SK-N-SH (cell line): ENCODE measurements around the gene CYB5D1. TPM values are rescaled to one million over a fixed set of nuclear protein-coding genes. Genes with fewer than 3 reads are reported as not detected.

Experiments used
- CTCF ChIA-PET: fragments of 300-600, 350-600 bp; formaldehyde crosslinking; extraction: SDS; loops from one replicate; lab custom pipeline; 2021; lab: Yijun Ruan, JAX
- POLR2A ChIA-PET: fragments of 350-600 bp; sonication (Branson Sonifier 250); formaldehyde crosslinking; extraction: SDS; loops from one replicate; lab custom pipeline; 2020; ENCODE audit warnings: antibody characterized with exemption, inconsistent platforms; lab: Yijun Ruan, JAX
- DNase-seq: peaks from one replicate; pipeline ENCODE4 v3.0.0; 2012
- H2AFZ ChIP-seq: fragments of 200-600 bp; sonication (generic); 2 replicates; pipeline ENCODE4 v1.8.1; 2016; ENCODE audit warnings: antibody characterized with exemption, mild to moderate bottlenecking, low read depth
- H3F3A ChIP-seq: fragments of 200-600 bp; sonication (generic); replicated peaks from 2 replicates; pipeline ENCODE3; 2016; ENCODE audit warnings: antibody characterized with exemption, mild to moderate bottlenecking; ENCODE audit not compliant: insufficient read depth
- H3K27ac ChIP-seq, 2 experiments: fragments of 200-500 bp in 1 of 2; fragments of 200-600 bp in 1 of 2; sonication (Bioruptor generic) in 1 of 2; sonication (generic), shearing (Covaris generic) in 1 of 2; 2 replicates each; pipeline versions ENCODE4 v1.5.1 to v1.6.1; 2014 to 2016; ENCODE audit warnings: low read depth in 2 of 2, inconsistent platforms in 1 of 2, low read length in 1 of 2, mild to moderate bottlenecking in 1 of 2, mixed read lengths in 1 of 2
- H3K27me3 ChIP-seq: fragments of 200-600 bp; sonication (generic), shearing (Covaris generic); 2 replicates; pipeline ENCODE4 v1.6.1; 2016; ENCODE audit warnings: mixed run types; ENCODE audit not compliant: insufficient read depth
- H3K36me3 ChIP-seq, 2 experiments: fragments of 200-500 bp in 1 of 2; fragments of 200-600 bp in 1 of 2; sonication (Bioruptor generic) in 1 of 2; sonication (generic) in 1 of 2; replicated peaks in 1 of 2; 2 replicates each; pipeline versions ENCODE3 to v1.5.1; 2014 to 2016; ENCODE audit warnings: low read length in 1 of 2, mild to moderate bottlenecking in 1 of 2; ENCODE audit not compliant: insufficient read depth in 2 of 2, control insufficient read depth in 1 of 2
- H3K4me1 ChIP-seq, 2 experiments: fragments of 200-500 bp in 1 of 2; fragments of 200-600 bp in 1 of 2; sonication (Bioruptor generic) in 1 of 2; sonication (generic), shearing (Covaris generic) in 1 of 2; 2 replicates each; pipeline versions ENCODE4 v1.5.1 to v1.6.1; 2014 to 2016; ENCODE audit warnings: low read depth in 1 of 2, low read length in 1 of 2, mixed run types in 1 of 2; ENCODE audit not compliant: insufficient read depth in 2 of 2, control insufficient read depth in 1 of 2
- H3K4me2 ChIP-seq: fragments of 200-600 bp; sonication (generic), shearing (Covaris generic); 2 replicates; pipeline ENCODE4 v1.6.1; 2017; ENCODE audit warnings: mixed run types
- H3K4me3 ChIP-seq, 2 experiments: fragments of 200-500 bp in 1 of 2; fragments of 200-600 bp in 1 of 2; sonication (Bioruptor generic) in 1 of 2; sonication (generic), shearing (Covaris generic) in 1 of 2; 2 replicates each; pipeline versions ENCODE4 v1.5.1 to v1.8.1; 2014 to 2016; ENCODE audit warnings: low read depth in 2 of 2, inconsistent platforms in 1 of 2, low read length in 1 of 2, mild to moderate bottlenecking in 1 of 2, mixed read lengths in 1 of 2, moderate library complexity in 1 of 2
- H3K79me2 ChIP-seq: fragments of 200-600 bp; sonication (generic); 2 replicates; pipeline ENCODE4 v1.8.1; 2017; ENCODE audit warnings: mild to moderate bottlenecking; ENCODE audit not compliant: insufficient read depth
- H3K9ac ChIP-seq: fragments of 200-600 bp; sonication (generic); 2 replicates; pipeline ENCODE4 v1.6.1; 2017; ENCODE audit warnings: mixed run types
- H3K9me2 ChIP-seq: fragments of 200-600 bp; sonication (generic); 2 replicates; pipeline ENCODE4 v1.6.1; 2017; ENCODE audit warnings: mixed run types
- H3K9me3 ChIP-seq: fragments of 200-600 bp; sonication (generic); 2 replicates; pipeline ENCODE4 v1.6.1; 2017; ENCODE audit warnings: mixed run types, mild to moderate bottlenecking, moderate library complexity
- H4K20me1 ChIP-seq: fragments of 200-600 bp; sonication (generic); 2 replicates; pipeline ENCODE4 v1.6.1; 2017; ENCODE audit warnings: mild to moderate bottlenecking, mixed run types; ENCODE audit not compliant: insufficient read depth
- EP300 ChIP-seq, 2 experiments: IDR thresholded peaks; 2 replicates each; pipeline versions ENCODE4 v1.4.0 to v1.6.1; 2012; ENCODE audit warnings: borderline replicate concordance in 1 of 2, low read depth in 1 of 2, low read length in 1 of 2
- FOXJ3 ChIP-seq: sonication (generic); formaldehyde crosslinking; IDR thresholded peaks from 2 replicates; pipeline ENCODE4 v1.5.1; 2020; ENCODE audit warnings: mild to moderate bottlenecking, missing genetic modification reagents
- GATA2 ChIP-seq: sonication (generic); formaldehyde crosslinking; IDR thresholded peaks from 2 replicates; pipeline ENCODE4 v1.5.0; 2020; ENCODE audit warnings: mild to moderate bottlenecking, missing genetic modification reagents
- POLR2AphosphoS5 ChIP-seq: IDR thresholded peaks from 2 replicates; pipeline ENCODE4 v1.6.1; 2012; ENCODE audit warnings: low read depth, low read length
- RCOR1 ChIP-seq: fragments of 150-350 bp; IDR thresholded peaks from 2 replicates; pipeline ENCODE4 v1.6.1; 2017; ENCODE audit warnings: antibody characterized with exemption, low read length
- SIN3A ChIP-seq: IDR thresholded peaks from 2 replicates; pipeline ENCODE4 v1.6.1; 2012; ENCODE audit warnings: low read depth, mild to moderate bottlenecking, low read length, moderate library complexity, borderline replicate concordance
- SMC3 ChIP-seq: IDR thresholded peaks from 2 replicates; pipeline ENCODE4 v1.6.1; 2012; ENCODE audit warnings: low read depth, low read length, improper control_type of control experiment
- TEAD4 ChIP-seq: IDR thresholded peaks from 2 replicates; pipeline ENCODE4 v1.4.0; 2012; ENCODE audit warnings: mild to moderate bottlenecking, borderline replicate concordance; ENCODE audit not compliant: insufficient read depth
- WGBS: methylation state at CpG from one replicate; pipeline ENCODE4 v1.1.6; 2017; ENCODE audit warnings: low lambda C conversion rate; 5-methylcytosine and 5-hydroxymethylcytosine counted together
- polyA plus RNA-seq, 3 experiments: library from polyadenylated mRNA; depleted of rRNA; stranded (reverse); fragments of >200 nt; gene quantifications; 2 replicates each; pipeline ENCODE4 v1.2.3, GENCODE V29; 2012
- TF ChIP-seq, protein P1 (sequence below): IDR thresholded peaks from 2 replicates; pipeline ENCODE4; 2012
- TF ChIP-seq, protein P2 (sequence below): IDR thresholded peaks from 2 replicates; pipeline ENCODE4 v1.6.1; 2012; ENCODE audit warnings: mild to moderate bottlenecking, low read depth, low read length, moderate library complexity

CYB5D1 gene
- polyA plus RNA-seq, 1 of the 3 experiments (the other 2 are of a cell fraction), result 8.8 TPM

DNA sequence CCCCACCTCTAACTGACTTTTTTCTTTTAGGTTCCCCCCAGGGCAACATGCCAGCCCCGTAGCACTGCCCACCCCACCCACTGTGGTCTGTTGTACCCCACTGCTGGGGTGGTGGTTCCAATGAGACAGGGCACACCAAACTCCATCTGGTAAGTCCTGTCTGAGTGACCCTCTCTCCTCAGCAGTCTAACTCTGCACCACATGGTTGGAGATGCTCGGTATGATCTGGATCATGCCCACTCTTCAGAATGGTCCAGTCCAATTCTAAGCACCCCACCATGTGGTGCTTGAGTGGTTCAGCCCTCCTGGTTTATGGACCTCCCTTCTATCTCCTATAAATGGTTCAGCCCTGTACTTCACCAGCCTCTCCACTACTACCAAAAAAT is 17.9 kb upstream of the CYB5D1 start:
- Histone ChIP-seq H3K27me3 (no peaks in the 10 kb centered on the region), H3F3A (peaks cover 54% of the 10 kb centered on the region), H3K27ac (peak overlapping the region; percentile 98 to 100; a peak in 3 of 4 replicates), H3K4me1 (peaks cover 28 to 36% of the 10 kb centered on the region in 2 experiments), H3K4me2 (peak overlapping the region; percentile 92; the same call in 1 of the 2 replicates), H3K9ac (no peak overlapping the region), H3K79me2 (peaks cover 61% of the 10 kb centered on the region), H3K9me2 (no peaks in the 10 kb centered on the region), H3K36me3 (peaks cover 5 to 14% of the 10 kb centered on the region in 2 experiments), H2AFZ (no peak overlapping the region), H3K9me3 (no peaks in the 10 kb centered on the region), H4K20me1 (peaks cover 37% of the 10 kb centered on the region)
- ChIA-PET POLR2A (no interaction called here), CTCF (interaction anchor here (1.0 to 1.5 kb wide), 3 partner anchors 11 to 96 kb away, joined by 3 to 8 read pairs (median 3); no protein-coding TSS in a partner anchor)
- 53% methylated on average over 2 of the region's 2 CpGs for WGBS
- TF ChIP-seq SIN3A (no peak), FOXJ3 (no peak), EP300 (IDR thresholded peaks at IDR 0.05; ENCODE audit: borderline replicate concordance in 1 of 2, low read depth in 1 of 2, low read length in 1 of 2) (no peak), TEAD4 (no peak)
- TF ChIP-seq, all 33 proteins: peak for 0
- H3K4me3 ChIP-seq, result no peak overlapping the region
- no peak for DNase-seq

DNA sequence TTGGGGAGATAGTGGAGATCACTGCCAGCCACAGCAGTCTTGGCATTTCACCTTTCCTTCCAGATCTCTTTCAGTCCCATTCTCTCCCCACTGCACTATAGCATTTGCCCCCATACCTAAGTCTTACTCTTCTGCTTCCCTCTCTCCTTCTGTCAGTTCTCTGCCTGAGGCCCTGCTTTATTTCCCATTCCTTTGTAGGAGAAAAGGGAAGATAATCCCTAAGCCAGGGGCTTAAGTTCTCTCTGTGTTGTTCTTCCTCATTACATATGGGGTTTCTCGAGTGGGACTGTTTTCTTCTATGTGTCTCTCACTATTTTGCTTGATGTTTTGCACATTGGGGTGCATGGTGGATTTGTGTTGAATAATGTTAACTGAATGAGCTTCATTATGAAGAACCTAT is 17.4 kb upstream of the CYB5D1 start:
- Histone ChIP-seq H3K79me2 (peaks cover 67% of the 10 kb centered on the region), H3F3A (peaks cover 54% of the 10 kb centered on the region), H3K9me3 (no peaks in the 10 kb centered on the region), H3K4me3 (no peak overlapping the region), H3K36me3 (peaks cover 5 to 17% of the 10 kb centered on the region in 2 experiments), H3K4me2 (peak overlapping the region; percentile 92), H3K9me2 (no peaks in the 10 kb centered on the region), H3K27ac (peak overlapping the region; percentile 95 to 100), H2AFZ (no peak overlapping the region), H3K9ac (peak overlapping the region; percentile 99; the same call in 1 of the 2 replicates), H3K4me1 (peaks cover 33 to 41% of the 10 kb centered on the region in 2 experiments), H3K27me3 (no peaks in the 10 kb centered on the region), H4K20me1 (peaks cover 43% of the 10 kb centered on the region)
- CTCF ChIA-PET, result interaction anchor here (0.6 to 1.7 kb wide), 7 partner anchors 10 to 460 kb away, joined by 3 to 8 read pairs (median 3); no protein-coding TSS in a partner anchor
- TF ChIP-seq GATA2 (CRISPR knock-in tag), result no peak
- no peak for TF ChIP-seq RCOR1
- TF ChIP-seq, protein P1, sequence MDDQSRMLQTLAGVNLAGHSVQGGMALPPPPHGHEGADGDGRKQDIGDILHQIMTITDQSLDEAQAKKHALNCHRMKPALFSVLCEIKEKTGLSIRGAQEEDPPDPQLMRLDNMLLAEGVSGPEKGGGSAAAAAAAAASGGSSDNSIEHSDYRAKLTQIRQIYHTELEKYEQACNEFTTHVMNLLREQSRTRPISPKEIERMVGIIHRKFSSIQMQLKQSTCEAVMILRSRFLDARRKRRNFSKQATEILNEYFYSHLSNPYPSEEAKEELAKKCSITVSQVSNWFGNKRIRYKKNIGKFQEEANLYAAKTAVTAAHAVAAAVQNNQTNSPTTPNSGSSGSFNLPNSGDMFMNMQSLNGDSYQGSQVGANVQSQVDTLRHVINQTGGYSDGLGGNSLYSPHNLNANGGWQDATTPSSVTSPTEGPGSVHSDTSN, result no peak
- TF ChIP-seq POLR2AphosphoS5, result no peak
- TF ChIP-seq SMC3, result no peak
- TF ChIP-seq, protein P2, sequence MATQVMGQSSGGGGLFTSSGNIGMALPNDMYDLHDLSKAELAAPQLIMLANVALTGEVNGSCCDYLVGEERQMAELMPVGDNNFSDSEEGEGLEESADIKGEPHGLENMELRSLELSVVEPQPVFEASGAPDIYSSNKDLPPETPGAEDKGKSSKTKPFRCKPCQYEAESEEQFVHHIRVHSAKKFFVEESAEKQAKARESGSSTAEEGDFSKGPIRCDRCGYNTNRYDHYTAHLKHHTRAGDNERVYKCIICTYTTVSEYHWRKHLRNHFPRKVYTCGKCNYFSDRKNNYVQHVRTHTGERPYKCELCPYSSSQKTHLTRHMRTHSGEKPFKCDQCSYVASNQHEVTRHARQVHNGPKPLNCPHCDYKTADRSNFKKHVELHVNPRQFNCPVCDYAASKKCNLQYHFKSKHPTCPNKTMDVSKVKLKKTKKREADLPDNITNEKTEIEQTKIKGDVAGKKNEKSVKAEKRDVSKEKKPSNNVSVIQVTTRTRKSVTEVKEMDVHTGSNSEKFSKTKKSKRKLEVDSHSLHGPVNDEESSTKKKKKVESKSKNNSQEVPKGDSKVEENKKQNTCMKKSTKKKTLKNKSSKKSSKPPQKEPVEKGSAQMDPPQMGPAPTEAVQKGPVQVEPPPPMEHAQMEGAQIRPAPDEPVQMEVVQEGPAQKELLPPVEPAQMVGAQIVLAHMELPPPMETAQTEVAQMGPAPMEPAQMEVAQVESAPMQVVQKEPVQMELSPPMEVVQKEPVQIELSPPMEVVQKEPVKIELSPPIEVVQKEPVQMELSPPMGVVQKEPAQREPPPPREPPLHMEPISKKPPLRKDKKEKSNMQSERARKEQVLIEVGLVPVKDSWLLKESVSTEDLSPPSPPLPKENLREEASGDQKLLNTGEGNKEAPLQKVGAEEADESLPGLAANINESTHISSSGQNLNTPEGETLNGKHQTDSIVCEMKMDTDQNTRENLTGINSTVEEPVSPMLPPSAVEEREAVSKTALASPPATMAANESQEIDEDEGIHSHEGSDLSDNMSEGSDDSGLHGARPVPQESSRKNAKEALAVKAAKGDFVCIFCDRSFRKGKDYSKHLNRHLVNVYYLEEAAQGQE, result no peak
- POLR2A ChIA-PET, result no interaction called here
- DNase-seq, result no peak
- WGBS, result 80% methylated on average over 1 of the region's 1 CpG
